Activated CD4-positive, alpha-beta T cell treated with anti-CD3 and anti-CD28 coated beads for 1 hour (primary cell): ENCODE measurements around the gene COL4A1.

Source experiments
- DNase-seq: peaks from one replicate; pipeline ENCODE4 v3.0.0-alpha.2; 2020

Gene COL4A1

DNA sequence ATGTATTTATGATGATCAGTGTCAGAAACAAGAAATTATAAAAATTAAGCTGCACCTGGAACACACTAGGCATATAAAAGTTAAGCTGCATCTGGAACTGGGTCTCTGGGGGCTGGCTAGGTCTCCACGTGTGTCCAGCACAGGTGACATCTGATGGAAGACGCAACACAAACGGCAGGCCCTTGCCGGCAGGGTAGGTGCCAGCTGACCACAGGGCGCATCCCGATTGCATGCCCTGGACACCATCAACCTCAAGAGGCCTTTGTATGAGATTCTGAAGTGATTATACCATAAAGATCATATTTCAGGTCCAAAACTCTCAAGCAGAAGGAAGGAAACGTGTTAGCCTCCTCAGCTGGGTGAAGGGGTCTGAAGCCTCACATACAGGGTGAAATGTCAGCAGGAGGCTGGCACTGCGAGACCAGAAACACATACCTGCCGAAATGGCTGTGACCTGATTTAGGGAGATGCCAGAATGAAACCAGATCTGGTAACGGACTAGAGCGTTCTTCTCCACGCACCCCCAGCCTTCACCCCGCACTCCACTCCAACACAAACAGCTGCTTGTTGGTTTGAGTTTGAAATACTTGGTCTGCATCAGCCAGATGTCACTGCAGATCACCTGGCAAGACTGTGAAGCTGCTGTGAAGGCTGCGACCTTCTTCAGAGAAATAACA is 37.3 kb downstream of the COL4A1 start:
- DNase-seq, result no peak

DNA sequence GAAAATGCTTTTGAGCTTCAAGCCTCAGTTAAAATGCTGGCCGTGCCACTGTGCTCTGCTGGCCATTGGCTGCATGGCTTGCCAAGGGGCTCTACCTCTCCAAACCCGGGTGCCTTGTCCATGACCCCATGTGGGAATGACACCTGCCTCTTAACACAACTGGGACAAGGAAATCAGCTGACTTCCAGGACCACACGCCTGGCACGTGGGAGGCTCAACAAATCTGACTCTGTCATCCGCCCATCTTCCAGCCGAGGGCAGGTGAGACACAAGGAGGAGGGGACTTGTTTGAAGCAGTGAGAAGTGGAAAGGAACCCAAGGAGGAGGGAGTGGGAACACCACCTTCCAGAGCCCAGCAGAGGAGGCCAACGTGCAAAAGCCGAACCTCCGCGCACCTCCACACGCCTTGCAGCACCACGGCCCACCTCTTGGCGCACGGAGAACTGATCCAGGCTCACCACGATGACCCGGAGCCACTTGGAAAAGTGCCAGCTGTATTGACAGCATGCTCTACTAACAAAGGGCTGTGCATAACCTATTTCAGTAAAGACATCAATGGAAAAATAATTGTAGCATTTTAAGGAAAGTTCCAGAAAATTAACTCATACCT is 38.3 kb downstream of the COL4A1 start:
- no peak for DNase-seq

DNA sequence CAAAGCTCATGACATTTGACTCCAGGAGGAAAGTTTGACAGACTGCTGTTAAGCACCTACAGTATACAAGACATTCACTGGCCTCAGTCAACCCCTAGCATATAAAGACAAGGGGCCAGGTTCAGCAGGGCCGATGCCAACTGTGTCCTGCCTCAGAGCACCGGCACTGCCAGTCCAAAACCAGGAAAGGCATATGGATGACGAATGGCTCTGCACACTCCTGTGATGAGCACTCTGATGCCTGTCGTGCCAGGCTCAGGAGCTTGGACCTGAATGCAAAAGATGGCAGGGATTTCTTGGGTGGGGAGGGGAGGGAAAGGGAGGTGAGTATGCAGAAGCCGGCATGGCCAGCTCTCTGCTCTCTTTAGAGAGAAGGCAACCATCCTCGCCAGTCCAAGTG is 38.9 kb downstream of the COL4A1 start:
- DNase-seq, result no peak

- no peak for DNase-seq
Observed at GRCh38 chr13:110266983-110267382, 40.0 kb downstream of the COL4A1 start.

DNA sequence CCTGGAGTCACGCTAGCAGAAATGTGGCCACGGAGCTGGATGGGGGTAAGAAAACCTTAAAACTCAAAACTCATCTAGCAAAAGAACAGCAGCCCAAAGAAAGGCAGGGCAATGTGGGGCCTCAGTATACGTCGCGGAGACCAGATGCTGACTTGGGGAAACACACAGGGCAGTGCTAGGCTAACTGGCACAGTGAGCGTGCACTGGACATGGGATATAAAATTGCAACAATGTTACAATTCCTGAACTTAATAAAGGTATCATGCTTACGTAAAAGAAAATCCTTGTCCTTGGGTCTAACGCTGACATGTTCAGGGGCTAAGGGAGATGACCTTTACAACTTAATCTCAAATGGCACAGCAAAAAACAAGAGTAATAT is 40.5 kb downstream of the COL4A1 start:
- no peak for DNase-seq

GRCh38 chr13:110265682-110266430 is 41.1 kb downstream of the COL4A1 start:
- DNase-seq, result no peak

- DNase-seq, result no peak
Observed at GRCh38 chr13:110265341-110265681, 41.6 kb downstream of the COL4A1 start.

DNA sequence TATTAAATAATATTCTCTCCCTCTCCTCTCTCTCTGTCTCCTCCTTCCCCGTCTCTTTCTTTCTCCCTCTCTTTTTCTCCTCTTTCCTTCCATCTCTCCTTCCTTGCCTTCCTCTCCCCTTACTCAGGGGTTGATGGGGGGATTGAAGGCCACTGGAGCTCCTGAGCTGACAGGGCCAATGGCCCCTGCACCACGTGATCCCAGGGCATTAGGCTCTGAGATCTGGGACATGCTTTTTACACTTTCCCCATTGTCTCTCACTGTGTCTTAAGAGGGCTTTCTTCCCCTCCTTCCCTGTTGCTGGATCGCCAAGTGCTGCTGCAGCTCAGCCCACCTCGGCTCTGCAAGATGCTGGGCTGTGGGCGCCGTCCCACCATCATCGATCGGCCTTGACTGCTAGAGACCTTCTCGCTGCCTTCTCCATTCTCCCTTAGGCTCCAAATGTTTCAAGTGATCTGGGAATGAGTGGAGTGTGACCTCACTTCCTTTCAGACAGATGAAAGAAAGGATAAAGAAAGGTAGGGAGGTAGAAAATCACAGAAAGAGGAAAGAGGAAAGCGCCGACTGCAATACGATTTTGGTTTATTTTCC is 42.2 kb downstream of the COL4A1 start:
- no peak for DNase-seq

DNA sequence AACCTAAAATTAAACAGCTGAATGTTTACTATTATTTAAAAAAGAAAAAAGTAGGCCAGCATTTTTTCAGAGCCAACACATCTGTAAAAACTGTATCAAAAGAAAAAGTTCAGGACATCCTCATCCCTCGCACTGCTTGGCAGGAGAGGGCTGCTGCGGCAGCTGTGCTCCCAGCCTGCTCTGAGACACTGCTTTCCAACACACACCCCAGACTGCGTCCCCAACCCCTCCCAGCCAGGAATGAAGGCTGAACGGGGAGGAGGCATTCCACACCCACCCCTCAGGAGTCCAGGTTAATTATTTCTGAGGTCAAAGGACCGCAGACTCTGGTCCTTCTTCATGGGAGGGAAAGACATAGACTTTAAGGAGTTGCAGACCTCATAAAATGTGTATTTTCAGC is 43.1 kb downstream of the COL4A1 start:
- DNase-seq, result no peak

GRCh38 chr13:110263404-110263803 is 43.6 kb downstream of the COL4A1 start:
- no peak for DNase-seq

DNA sequence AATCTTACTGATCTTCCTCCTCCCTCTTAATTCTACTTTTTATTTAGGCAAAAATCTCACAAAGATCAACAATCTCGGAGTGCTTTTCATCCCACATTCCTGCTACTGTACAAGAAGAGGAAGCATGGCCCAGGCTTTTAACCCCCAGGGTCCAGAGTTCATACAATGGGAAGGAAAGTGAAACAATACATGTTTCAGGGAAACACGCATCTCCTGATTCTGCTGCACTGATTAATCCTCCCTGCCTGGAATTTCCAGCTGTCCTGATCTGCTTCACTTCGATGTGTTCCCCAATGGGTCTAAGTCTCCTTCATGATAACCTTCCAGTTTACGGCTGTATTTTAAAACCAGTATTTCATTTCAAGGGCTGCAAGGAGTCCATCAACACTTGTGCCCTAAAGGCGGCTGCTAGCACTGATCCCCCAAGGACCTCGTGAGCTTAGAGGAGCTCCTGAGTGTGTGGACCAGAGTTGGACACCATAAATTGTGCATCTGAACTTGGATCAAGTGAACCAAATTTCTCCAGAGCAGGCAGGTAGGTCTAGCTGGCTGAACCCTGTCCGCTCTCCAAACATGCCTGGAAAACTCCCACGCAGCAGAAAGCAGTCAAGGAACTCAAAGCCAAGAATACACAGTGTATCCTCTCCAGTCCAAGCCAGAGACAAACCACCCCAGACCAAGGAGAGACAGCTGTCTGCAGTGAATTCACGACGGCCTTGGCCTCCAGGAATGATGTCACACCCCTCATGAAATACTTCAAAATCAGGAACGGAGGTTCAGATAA is 44.3 kb downstream of the COL4A1 start:
- no peak for DNase-seq

GRCh38 chr13:110262082-110262436 is 44.9 kb downstream of the COL4A1 start:
- no peak for DNase-seq

GRCh38 chr13:110261166-110262081 is 45.5 kb downstream of the COL4A1 start:
- DNase-seq, result no peak

DNA sequence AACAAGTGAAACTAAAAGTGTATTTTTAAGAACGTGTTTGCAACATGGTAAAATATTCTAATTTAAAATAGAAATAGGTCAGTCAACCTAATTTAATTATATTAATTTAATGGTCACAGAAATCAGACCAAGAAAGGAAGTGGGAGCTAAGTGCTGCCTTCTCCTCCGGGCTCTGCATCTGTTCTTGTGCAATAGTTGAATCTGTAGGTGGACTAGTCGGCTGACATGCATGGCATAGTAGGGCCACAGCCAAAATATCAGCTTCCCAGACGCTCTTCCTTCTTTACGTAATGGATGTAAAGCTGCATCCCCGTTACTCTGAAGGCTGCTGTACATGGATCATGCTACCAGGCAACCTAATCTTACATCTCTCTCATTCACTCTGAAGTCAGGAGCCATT is 47.3 kb downstream of the COL4A1 start:
- no peak for DNase-seq

DNA sequence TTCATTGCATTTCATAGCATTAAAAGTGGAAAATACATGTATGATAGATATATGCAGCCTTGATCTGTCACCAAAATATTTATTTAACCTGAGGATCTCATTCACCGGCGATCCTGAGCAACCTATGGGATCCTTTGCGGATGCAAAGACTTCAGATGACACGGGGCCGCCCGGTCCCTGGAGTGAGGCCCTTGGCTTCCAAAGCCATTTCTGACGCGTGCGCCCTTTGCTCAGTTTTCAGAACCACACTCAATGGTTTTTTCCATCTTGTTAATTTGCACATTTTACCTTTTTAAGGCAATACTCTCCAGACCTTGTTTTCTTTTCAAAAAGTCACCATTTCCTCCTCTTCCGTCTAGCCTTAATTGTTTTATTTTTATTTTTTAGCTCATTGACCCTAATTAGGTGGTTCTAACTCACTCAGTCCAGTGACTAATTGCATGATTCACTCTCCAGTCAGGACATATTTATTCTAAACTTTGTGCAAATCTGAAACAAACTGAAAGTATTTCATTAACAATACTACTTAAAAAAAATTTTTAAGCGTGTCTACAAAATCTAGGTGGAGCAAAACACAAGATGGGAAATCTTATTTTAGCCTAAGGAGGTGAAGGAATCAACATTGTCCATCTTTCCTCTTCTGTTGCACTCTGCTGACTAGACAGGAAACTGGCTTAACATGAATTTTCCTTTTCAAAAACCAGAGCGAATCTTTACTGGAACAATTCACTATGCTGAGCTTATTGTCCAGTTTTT is 47.9 kb downstream of the COL4A1 start:
- DNase-seq, result no peak

- no peak for DNase-seq
Observed at GRCh38 chr13:110257408-110257807, 49.5 kb downstream of the COL4A1 start.

- DNase-seq, result no peak
Observed at GRCh38 chr13:110256126-110256905, 50.6 kb downstream of the COL4A1 start.

- DNase-seq, result no peak
Observed at GRCh38 chr13:110254751-110255553, 52.0 kb downstream of the COL4A1 start.

DNA sequence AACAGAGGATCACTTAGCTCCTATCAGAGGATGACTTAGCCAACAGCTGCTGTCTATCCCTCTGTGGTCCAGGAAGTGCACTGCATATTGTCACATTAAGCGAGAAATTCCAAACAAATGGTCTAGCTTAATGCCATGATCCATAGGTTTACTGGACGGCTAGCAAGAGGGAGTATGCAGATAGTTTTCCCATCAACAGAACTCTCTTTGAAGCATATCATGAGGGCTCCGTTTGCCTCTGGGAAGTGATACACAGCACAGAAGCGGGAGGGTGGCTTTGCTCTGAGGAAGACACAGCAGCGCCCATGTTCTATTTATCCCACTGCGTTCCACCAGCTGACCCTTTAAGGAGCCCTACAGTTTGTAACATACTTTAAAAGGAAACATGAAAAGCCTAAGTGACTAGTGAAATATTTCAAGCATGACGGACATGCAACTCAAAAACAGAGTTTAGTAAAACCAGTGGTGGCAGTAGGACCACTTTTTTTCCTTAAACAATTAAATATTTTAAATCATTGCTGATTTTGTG is 52.7 kb downstream of the COL4A1 start:
- DNase-seq, result no peak
